ES-I3 (cell line): ENCODE measurements around the gene ANAPC2.
A peak's percentile ranks its signal among the peaks of the same experiment; 100 is the strongest.

Source experiments
- H3K36me3 ChIP-seq: 2 replicates; pipeline ENCODE4 v1.6.1; 2013; ENCODE audit warnings: mild to moderate bottlenecking, low read length, control low read depth, moderate library complexity; ENCODE audit not compliant: insufficient read depth
- H3K4me1 ChIP-seq: 2 replicates; pipeline ENCODE4 v1.6.1; 2013; ENCODE audit warnings: mild to moderate bottlenecking, control low read depth, low read length; ENCODE audit not compliant: insufficient read depth
- H3K9ac ChIP-seq: 2 replicates; pipeline ENCODE4 v1.6.1; 2013; ENCODE audit warnings: low read depth, mild to moderate bottlenecking, low read length, moderate library complexity
- H3K9me3 ChIP-seq: 2 replicates; pipeline ENCODE4 v1.6.1; 2013; ENCODE audit warnings: mild to moderate bottlenecking, low read length, moderate library complexity; ENCODE audit not compliant: control insufficient read depth, insufficient read depth

Gene ANAPC2

DNA sequence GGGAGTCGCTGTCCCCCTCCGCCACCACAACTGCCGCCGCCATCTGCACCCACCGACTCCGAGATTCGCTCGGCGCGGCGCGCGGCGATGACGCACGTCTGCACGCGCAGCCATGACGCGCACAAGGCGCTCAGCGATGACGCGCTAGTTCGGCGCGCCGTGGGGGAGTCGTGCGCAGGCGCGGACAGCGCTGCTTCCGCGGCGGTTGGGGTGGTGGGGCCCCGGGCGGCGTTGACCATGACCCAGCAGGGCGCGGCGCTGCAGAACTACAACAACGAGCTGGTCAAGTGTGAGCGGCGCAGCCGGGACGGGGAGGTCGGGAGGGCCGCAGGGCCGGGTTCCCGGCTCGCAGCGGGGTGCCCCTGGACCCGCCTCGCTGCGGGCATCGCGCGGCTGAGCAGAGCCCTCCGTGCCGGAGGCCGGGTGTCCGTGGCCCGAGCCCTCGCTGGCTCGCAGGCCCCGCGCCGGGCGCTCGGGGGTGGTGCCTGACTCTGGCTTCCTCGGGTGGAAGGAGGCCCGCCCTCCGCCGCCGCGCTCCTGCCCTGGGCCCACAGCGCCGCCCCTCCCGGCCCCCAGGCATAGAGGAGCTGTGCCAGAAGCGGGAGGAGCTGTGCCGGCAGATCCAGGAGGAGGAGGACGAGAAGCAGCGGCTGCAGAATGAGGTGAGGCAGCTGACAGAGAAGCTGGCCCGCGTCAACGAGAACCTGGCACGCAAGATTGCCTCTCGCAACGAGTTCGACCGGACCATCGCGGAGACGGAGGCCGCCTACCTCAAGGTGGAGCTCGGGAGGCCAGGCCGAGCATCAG is at the start of gene ANAPC2, which contains the start of gene SSNA1:
ANAPC2 (minus strand) TSS at position 71 of the 807 bp plus-strand sequence; CDS start at position 43, 28 bp downstream.
SSNA1 (plus strand) TSS at position 187 of the 807 bp plus-strand sequence; CDS start at position 238, 51 bp downstream.
- H3K36me3 ChIP-seq = no peaks in the 10 kb centered on the region
- no peaks in the 10 kb centered on the region for H3K9me3 ChIP-seq
- peak within 1 kb of the TSS; percentile 78 for H3K9ac ChIP-seq
- H3K4me1 ChIP-seq = peaks cover 6% of the 10 kb centered on the region; the same call in 1 of the 2 replicates

DNA sequence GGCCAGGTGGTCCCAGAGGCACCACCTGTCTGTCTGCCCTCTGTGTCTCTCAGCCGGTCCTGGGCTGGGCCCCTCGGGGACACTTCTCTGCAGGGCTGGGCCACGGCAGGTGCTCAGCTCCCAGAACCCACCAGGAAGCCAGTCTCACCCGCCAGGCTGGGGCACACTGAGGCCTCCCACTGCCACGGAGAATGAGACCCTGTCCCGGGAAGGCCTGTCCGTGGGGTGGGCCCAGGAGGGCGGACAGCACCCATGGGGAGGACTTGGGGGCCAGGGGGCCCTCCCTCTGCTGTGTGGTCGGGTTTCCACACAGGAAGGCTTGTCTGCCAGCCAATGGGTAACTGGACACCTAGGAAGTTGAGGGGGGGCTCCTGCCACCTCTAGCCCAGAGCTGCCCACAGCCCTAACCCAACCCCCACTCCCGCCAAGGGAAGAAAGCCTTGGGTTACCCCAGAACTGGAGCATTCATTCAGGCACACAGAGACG is 48.6 kb upstream of the ANAPC2 start:
- Histone ChIP-seq H3K4me1 (peaks cover 12% of the 10 kb centered on the region; the same call in 1 of the 2 replicates), H3K9ac (peak overlapping the region; percentile 13; the same call in 1 of the 2 replicates), H3K36me3 (no peaks in the 10 kb centered on the region), H3K9me3 (no peaks in the 10 kb centered on the region)

DNA sequence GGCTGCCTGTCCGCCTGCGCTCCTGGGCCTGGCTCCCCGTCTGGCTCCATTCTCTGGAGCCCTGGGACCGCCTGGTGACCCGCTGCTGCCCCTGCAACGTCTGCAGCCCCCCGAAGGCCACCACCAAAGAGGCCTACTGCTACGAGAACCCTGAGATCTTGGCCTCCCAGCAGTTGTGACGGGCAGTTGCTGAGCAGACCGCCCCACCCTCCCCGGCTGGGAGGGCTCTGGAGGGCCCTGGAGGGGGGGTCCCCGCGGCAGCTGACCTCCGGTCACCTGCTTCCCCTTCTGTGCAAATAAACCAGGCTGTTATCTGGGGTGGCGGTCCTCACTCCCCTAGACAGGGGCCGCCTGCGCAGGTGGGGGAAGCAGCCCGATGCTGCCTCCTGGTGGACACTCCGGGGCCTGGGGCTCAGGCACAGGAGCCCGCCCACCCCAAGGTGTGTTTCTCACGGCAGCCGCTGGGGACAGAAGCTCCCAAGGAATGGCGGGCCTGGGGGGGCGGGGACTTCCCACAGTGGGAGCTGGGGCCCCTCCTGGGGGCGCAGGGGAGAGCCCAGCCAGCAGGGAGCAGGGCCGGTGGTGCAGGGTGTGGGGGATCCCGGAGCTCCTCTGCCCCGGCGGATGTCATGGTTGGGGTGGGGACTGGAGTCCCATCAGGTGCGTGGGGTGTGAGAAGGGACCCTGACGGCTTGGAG is 48.0 kb upstream of the ANAPC2 start:
- Histone ChIP-seq H3K9ac (peak overlapping the region; percentile 13; the same call in 1 of the 2 replicates), H3K4me1 (peaks cover 12% of the 10 kb centered on the region; the same call in 1 of the 2 replicates), H3K36me3 (no peaks in the 10 kb centered on the region), H3K9me3 (no peaks in the 10 kb centered on the region)

GRCh38 chr9:137235424-137236237 is 47.3 kb upstream of the ANAPC2 start:
- Histone ChIP-seq H3K9me3 (no peaks in the 10 kb centered on the region), H3K4me1 (peaks cover 12% of the 10 kb centered on the region; the same call in 1 of the 2 replicates), H3K9ac (no peak overlapping the region), H3K36me3 (no peaks in the 10 kb centered on the region)

DNA sequence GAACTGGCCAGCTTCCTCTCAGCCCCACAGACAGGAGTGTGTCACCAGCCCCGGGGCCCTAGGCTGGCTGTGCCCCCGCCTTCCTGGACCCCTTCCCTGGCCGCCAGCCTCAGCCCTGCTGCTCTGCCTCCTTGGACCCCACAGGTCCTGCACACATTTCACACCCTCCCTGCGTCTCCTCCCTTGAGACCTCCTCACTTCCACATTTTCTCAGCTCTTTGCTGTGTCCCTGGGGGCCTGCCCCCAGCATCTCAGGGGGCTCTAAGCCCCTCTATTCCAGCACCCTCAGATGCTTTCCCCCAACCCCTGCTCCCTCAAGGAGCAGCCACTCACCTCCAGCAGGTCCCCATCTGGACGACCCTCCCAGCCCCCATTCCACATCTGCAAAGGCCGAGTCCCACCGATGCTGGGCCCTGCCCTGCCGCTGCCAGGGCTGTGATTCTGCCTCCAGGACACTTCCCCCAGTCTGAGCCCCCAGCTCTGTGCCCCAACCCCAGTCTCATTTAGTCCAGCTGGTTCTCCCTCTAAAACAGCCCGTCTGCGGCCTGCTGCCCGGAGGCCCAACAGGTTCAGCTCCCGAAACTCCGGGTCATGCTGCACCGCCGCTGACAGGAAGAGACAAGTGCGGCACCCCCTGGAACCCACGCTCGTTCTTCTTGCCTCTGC is 46.5 kb upstream of the ANAPC2 start:
- Histone ChIP-seq H3K4me1 (peaks cover 12% of the 10 kb centered on the region; the same call in 1 of the 2 replicates), H3K36me3 (no peaks in the 10 kb centered on the region), H3K9me3 (no peaks in the 10 kb centered on the region), H3K9ac (no peak overlapping the region)

DNA sequence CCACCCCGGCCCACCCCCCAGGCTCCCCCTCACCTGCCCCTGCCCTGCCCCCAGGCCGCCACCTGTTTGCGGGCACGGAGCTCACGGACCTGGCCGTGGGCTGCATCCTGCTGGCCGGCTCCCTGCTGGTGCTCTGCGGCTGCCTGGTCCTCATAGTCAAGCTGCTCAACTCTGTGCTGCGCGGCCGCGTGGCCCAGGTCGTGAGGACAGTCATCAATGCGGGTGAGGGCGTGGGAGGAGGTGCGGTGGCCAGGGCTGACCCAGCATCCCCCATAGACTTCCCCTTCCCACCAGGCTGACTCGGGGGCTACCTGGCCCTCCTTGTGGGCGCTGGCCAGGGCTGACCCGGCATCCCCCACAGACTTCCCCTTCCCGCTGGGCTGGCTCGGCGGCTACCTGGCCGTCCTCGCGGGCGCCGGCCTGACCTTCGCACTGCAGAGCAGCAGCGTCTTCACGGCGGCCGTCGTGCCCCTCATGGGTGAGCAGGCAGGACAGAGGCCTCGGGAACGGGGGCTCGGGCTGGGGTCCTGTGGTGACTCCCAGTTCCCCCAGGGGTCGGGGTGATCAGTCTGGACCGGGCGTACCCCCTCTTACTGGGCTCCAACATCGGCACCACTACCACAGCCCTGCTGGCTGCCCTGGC is 45.8 kb upstream of the ANAPC2 start:
- no peaks in the 10 kb centered on the region for H3K9me3 ChIP-seq
- peaks cover 12% of the 10 kb centered on the region; the same call in 1 of the 2 replicates for H3K4me1 ChIP-seq
- H3K36me3 ChIP-seq = no peaks in the 10 kb centered on the region
- no peak overlapping the region for H3K9ac ChIP-seq

- Histone ChIP-seq H3K36me3 (no peaks in the 10 kb centered on the region), H3K9me3 (no peaks in the 10 kb centered on the region), H3K9ac (no peak overlapping the region), H3K4me1 (peaks cover 12% of the 10 kb centered on the region; the same call in 1 of the 2 replicates)
These were observed 45.0 kb upstream of the ANAPC2 start for GRCh38 chr9:137233143-137233980.

DNA sequence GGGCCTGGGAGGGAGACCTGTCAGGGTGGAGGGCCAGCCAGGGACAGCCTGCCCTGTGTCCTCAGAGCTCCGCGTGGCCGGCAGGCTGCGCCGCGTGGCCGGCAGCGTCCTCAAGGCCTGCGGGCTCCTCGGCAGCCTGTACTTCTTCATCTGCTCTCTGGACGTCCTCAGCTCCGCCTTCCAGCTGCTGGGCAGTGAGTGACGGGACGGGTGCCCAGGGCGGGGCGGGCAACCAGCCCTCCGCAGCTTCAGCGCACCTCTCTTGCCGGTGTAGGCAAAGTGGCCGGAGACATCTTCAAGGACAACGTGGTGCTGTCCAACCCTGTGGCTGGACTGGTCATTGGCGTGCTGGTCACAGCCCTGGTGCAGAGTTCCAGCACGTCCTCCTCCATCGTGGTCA is 44.1 kb upstream of the ANAPC2 start:
- no peak overlapping the region for H3K9ac ChIP-seq
- H3K9me3 ChIP-seq = no peaks in the 10 kb centered on the region
- H3K4me1 ChIP-seq = peaks cover 12% of the 10 kb centered on the region; the same call in 1 of the 2 replicates
- no peaks in the 10 kb centered on the region for H3K36me3 ChIP-seq

- Histone ChIP-seq H3K9ac (no peak overlapping the region), H3K9me3 (no peaks in the 10 kb centered on the region), H3K36me3 (no peaks in the 10 kb centered on the region), H3K4me1 (peaks cover 10% of the 10 kb centered on the region; the same call in 1 of the 2 replicates)
These were observed 43.7 kb upstream of the ANAPC2 start for GRCh38 chr9:137232101-137232500.

- Histone ChIP-seq H3K9ac (no peak overlapping the region), H3K4me1 (peaks cover 4% of the 10 kb centered on the region; the same call in 1 of the 2 replicates), H3K9me3 (no peaks in the 10 kb centered on the region), H3K36me3 (no peaks in the 10 kb centered on the region)
These were observed 43.1 kb upstream of the ANAPC2 start for GRCh38 chr9:137231372-137232039.

DNA sequence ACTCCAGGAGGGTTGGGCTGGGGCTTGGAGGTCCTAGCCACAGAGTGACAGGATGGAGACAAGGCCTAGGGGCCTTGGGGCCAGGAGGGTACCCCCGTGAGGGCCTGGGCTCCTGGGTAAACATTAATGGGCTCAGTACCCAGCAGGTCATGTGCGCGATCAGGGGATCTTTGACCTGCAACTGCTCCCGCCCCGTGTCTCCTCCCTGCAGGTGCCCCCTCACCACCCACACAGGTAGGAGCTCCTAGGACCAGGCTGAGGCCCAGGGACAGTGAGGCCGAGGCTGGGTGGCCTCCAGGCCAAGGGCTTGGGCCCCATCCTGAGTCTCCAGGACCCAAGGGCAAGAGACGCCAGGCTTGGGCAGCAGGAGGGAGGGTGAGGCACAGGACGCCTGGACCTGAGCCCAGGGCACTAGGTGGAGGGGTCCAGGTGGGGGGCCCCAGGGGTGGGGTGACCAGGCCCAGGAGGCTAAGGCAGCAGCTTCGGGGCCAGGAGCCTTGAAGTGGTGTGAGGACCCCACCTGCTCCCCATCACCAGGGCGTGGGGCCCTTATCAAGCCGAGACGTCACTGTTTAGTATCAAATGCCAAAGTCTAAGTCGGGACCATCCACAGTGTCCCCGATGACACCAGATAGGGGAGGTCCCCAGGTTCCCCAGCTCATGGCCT is 42.5 kb upstream of the ANAPC2 start, which contains the start of gene SLC34A3:
SLC34A3 (plus strand) TSS at position 197 of the 667 bp plus-strand sequence. CDS start 802 bp downstream, outside the sequence.
- no peaks in the 10 kb centered on the region; the same call in 1 of the 2 replicates for H3K4me1 ChIP-seq
- H3K9ac ChIP-seq = no peak within 1 kb of the TSS
- no peaks in the 10 kb centered on the region for H3K36me3 ChIP-seq
- no peaks in the 10 kb centered on the region for H3K9me3 ChIP-seq
